ENCODE data around the gene ANAPC1.
"Not testable (repeated sequence)": the region's sequence is repeated elsewhere in the genome, so short reads cannot be mapped to it uniquely, and the experiment has no call there.

The ANAPC1 gene

DNA sequence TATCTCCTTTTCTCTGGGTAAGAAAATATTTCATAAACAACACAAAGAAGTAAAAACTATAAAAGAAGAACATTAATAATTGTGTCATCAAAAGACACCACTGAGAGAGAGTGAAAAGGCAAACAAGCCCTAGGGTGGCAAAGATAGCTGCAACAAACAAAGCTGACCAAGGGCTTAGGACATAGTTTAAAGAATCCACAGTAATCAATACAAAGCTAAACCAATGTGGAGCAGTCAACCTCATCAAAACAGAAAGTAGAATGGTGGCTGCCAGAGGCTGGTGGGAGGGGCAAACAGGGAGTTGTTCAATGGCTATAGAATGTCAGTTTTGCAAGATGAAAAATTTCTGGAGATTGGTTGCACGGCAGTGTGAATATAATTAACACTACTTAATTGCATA is 93.4 kb downstream of the ANAPC1 start:
- not testable (repeated sequence) for DNase-seq

DNA sequence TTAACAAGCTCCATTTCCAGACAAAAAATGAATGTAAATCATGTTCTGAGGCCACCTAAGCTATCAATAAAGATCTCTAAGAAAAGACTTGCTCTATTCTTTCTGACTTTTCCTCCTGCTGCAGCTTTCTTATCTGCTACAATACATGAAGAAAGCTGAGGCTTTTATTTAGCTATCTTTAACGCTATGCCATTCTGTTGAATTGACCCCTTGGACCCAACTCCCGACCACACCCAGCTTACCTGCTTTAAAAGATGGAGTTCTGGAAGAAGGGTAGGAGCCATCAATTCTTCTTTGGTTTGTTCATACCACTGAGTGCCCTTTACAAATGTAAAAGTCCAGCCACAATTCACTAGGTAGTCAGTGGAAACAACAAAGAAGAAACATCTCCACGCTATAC is 99.9 kb downstream of the ANAPC1 start:
- not testable (repeated sequence) for DNase-seq

DNA sequence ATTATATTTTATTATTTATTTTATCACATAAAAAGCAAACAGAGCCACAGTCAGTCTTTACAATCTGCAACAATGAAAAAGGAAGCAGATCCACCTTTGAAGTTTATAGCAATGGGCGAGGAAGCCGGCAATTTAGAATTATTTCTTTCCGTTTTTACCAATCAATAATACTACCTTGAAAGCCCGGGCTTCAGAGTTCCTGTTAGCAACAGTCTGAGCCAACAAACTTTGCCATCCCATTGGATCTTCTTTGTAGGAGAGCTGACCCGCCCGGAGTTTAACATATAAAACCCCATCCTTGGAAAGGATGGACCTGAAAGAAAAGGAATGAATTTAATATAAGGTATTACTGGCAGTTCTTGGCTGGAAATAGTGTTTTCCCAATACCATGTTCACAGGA is 101.8 kb downstream of the ANAPC1 start:
- DNase-seq, result not testable (repeated sequence)

- not testable (repeated sequence) for DNase-seq
Measured at GRCh38 chr2:111781443-111782094, 102.4 kb downstream of the ANAPC1 start.

DNA sequence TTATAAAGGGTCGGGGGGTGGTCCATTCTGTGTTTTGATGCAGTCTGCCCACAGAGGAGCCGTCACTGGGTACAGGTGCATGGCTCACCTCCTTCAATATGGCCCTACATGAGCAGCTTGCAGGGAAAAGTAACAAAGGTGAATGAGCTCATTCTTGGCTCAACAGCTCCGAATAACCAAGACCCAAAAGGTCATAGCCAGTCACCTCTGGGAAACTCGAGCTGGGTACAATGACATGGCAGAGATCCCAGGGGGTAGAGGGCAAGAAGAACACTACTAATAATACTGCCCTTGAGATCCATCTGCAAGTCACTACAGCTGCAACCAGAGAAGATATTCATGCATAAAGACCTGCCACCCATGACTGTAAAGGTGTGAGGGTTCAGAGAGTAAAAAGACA is 106.8 kb downstream of the ANAPC1 start:
- DNase-seq, result not testable (repeated sequence)

DNA sequence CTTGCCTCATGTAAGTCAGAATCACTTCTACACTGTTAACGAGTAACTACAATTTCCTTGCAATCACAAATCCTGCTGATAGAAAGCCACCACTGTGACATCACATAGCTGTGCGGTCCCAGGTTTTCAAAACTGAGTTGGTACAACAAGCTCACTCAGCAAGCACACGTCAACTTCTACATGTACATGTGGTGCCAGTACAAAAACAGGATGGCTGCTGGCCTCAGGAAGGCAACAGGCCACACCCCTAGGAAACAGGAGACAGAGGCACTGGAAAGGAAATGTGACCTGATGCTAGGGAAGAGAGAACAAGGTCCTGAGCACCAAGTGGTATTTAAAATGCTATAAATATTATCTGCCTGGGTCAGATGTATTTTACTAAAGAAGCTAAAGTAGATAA is 107.7 kb downstream of the ANAPC1 start:
- DNase-seq, result not testable (repeated sequence)

GRCh38 chr2:111772180-111772579 is 111.8 kb downstream of the ANAPC1 start:
- not testable (repeated sequence) for DNase-seq

GRCh38 chr2:111770916-111771658 is 112.9 kb downstream of the ANAPC1 start:
- not testable (repeated sequence) for DNase-seq

GRCh38 chr2:111768266-111769190 is 115.5 kb downstream of the ANAPC1 start:
- not testable (repeated sequence) for DNase-seq

DNA sequence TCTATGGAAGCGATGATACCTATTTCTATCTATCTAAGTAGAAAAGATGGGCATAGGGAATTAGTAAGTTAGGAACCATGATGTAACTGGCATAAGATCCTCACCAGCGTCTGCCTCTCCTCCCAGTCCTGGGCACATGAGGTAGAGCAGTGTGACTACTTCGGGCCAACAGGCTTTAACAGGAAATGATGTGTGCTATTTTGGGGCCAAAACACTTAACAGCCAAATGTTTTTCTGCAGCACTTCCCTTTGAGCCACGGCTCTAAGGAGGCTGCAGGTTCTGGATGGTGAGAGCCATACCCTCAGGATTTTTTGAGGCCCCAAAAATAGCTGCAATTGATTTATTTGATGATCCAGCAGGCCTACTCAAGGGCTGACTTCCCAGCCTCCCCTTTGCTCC is 116.9 kb downstream of the ANAPC1 start:
- DNase-seq, result not testable (repeated sequence)

- DNase-seq, result not testable (repeated sequence)
Measured at GRCh38 chr2:111766295-111766694, 117.7 kb downstream of the ANAPC1 start.

GRCh38 chr2:111764151-111764550 is 119.8 kb downstream of the ANAPC1 start:
- not testable (repeated sequence) for DNase-seq

GRCh38 chr2:111760697-111761284 is 123.2 kb downstream of the ANAPC1 start:
- DNase-seq, result not testable (repeated sequence)

- DNase-seq, result not testable (repeated sequence)
Measured at GRCh38 chr2:111752533-111752932, 131.5 kb downstream of the ANAPC1 start.

- DNase-seq, result not testable (repeated sequence)
Measured at GRCh38 chr2:111750641-111751040, 133.4 kb downstream of the ANAPC1 start.

DNA sequence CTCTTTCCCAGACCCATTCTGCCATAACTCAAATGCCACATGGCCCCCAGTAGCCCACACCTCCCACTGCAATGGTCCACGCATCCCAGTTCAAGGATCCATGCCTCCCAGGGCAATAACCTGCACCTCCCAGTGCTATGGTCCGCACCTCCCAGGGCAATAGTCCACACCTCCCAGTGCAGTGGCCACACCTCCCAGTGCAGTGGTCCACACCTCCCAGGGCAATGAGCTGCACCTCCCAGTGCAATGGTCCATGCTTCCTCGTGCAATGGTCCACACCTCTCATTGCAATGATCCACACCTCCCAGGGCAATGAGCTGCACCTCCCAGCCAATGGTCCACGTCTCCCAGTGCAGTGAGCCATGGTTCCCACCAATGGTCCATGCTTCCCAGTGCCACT is 135.6 kb downstream of the ANAPC1 start:
- DNase-seq, result not testable (repeated sequence)

DNA sequence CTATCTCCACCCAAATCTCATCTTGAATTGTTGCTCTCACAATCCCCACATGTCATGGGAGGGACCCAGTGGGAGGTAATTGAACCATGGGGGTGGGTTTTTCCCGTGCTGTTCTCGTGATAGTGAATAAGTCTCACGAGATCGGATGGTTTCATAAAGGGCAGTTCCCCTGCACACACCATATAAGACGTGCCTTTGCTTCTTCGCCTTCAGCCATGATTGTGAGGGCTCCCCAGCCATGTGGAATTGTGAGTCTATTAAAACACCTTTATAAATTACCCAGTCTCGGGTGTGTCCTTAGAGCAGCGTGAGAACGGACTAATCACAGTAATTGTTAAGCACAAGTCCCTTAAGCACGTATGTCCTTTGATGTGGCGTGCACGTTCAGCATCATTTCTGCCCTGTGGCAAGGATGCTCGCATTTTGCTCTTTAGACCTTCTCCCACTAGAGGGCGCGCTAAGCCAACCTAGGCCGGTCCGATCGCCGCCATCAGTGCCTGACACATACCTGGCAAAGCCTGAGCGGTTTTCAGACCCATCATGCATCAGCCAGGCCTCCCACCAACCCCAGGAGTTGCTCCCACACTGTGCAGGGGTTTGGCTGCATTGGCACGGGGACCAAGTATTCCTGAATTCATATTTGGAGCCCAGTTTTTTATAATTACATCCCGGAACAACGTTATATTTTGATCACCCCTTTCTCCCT is 136.4 kb downstream of the ANAPC1 start:
- DNase-seq, result peak; percentile 82 to 86

DNA sequence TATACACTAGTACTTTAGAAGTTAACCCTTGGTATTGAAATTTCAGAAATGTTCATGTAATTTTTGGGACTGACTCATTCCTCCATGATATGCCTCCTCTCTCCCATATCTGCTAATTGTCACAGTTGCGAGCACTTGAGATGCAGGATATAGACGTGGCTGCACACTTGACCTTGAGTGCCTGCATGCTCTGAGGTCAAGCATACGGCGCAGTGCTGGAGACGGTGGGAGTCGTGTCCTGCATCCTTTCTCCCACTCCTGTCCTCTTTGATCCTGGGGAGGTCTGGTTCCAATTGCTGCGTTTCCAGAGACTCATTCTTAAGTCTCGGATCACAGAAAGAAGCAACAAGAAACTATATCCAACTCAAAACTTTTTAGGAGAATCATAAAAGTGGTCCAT is 139.2 kb downstream of the ANAPC1 start:
- not testable (repeated sequence) for DNase-seq

DNA sequence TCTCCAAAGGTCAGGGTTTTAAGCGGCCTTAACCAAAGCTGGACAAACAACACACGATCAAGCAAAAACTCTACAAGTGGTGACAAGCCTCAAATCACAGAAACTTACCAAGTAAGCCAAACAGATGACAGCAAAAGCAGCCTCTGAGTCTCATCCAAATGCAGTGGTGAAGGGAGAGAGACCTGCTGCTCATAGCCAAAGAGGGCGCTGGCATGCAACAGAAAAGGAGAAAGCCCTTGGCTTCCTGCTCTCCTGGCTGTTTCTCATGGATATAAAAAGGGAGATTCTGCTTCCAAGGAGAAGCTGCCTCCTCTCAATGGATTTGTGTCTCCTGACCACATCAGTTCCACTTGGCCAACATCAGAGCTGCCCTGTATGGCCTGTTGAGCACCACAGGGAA is 142.5 kb downstream of the ANAPC1 start:
- DNase-seq, result not testable (repeated sequence)

DNA sequence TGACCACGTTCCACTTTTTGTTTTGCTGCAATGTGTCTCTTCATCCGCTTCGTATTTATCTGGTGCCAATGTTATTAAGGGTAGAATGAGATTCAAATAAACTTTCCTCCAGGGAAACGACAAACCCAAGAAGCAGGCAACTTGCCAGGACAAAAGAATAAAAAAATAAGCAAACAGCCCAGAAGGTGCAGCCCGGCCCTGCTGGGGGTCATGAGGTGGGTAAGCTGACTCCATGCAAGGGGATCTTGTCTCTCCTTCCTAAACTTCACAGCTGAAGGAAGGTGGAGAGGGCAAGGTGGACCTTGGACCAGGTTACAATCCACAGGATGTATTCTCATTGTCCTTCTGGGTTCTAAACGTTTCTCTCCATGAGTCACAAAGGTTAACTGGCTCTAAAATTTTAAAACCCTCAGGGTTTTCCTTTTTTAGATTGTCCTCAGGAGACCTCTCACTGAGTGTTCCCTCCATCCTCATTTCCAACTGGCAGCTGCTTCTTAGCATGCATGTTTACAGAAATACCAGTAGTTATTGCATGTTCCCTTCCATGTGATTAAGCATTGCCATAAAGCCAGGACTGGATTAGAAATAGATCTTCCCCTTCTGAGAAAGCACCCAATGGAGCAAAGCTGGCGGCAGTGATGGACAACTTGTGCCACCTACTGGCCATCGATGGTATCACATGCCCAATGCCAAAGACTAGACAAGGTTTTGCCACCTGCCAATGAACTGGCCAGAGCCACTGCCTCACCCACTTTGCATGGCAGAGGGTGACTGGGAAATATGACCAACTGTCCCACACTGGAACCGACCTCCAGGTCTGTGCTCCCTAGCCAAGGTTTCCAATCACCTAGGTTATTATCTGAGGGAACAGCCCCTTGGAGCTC is 147.9 kb downstream of the ANAPC1 start:
- DNase-seq, result peak; percentile 39 to 47

- not testable (repeated sequence) for DNase-seq
Measured at GRCh38 chr2:111735420-111735819, 148.6 kb downstream of the ANAPC1 start.

Data from activated T-cell treated with anti-CD3 and anti-CD28 coated beads, Interleukin-2, amount 50 U/mL, for 48 hours (primary cell).